H1 (cell line): ENCODE measurements around the gene TLR7. TPM values are rescaled to one million over a fixed set of nuclear protein-coding genes. Genes with fewer than 3 reads are reported as not detected.

Experiments
- ATF2 ChIP-seq: IDR thresholded peaks from 2 replicates; pipeline ENCODE4 v1.6.1; 2012; ENCODE audit warnings: low read length, inconsistent platforms
- CBX8 ChIP-seq: fragments of 300-800, 300-1000 bp; sonication (generic); IDR thresholded peaks from 2 replicates; pipeline ENCODE4 v1.7.1; 2016; ENCODE audit warnings: low read depth, low read length, borderline replicate concordance
- CHD1 ChIP-seq: IDR thresholded peaks from 2 replicates; pipeline ENCODE4 v1.6.1; 2012; ENCODE audit warnings: low read depth, low read length, improper control_type of control experiment
- MAFK ChIP-seq: IDR thresholded peaks from 2 replicates; pipeline ENCODE4 v1.6.1; 2012; ENCODE audit warnings: low read depth, mild to moderate bottlenecking, improper control_type of control experiment, low read length
- SUZ12 ChIP-seq: fragments of 200-600 bp; sonication (generic); IDR thresholded peaks from 2 replicates; pipeline ENCODE4 v1.6.1; 2012; ENCODE audit warnings: mild to moderate bottlenecking, inconsistent platforms, low read length, moderate library complexity, mixed read lengths
- YY1 ChIP-seq: IDR thresholded peaks from 2 replicates; pipeline ENCODE4 v1.6.1; 2011; ENCODE audit warnings: low read depth, mild to moderate bottlenecking, low read length
- polyA plus RNA-seq, 7 experiments: library from polyadenylated mRNA; depleted of rRNA in 3 of 7; stranded (reverse) in 5 of 7; unstranded in 2 of 7; fragments of >200 nt in 5 of 7; fragments of 200-250 nt in 2 of 7; gene quantifications; 1 replicate in 5 of 7; 2 replicates in 1 of 7; 4 replicates in 1 of 7; pipeline versions ENCODE4 v1.2.1 to v1.2.3, GENCODE V29; 2011 to 2013; ENCODE audit warnings: missing spikeins in 2 of 7, mixed read lengths in 2 of 7
- total RNA-seq: library from RNA; stranded (reverse); fragmentation: NEBNext Ultra II Directional; extraction: Animal tissue kit (Norgen Biotek cat#: 25700); gene quantifications from 2 replicates; pipeline ENCODE4 v1.2.1, GENCODE V29; 2021

The TLR7 gene
- total and polyA plus RNA-seq, 2 of the 8 experiments (the other 6 are each of a cell fraction or from before 2014, with no cell fraction given): 0.02 TPM; not detected in 1

GRCh38 chrX:12887141-12887540, 20.3 kb downstream of the TLR7 start (continued):
- TF ChIP-seq ATF2 (no peak), MAFK (no peak), YY1 (no peak), CHD1 (no peak), CBX8 (no peak), SUZ12 (no peak)
